Mesenchymal stem cell (in vitro differentiated cells and primary cell): Measurements from ENCODE around the gene TTC22. TPM values are rescaled to one million over a fixed set of nuclear protein-coding genes. Genes with fewer than 3 reads are reported as not detected.

ENCODE experiments used
- DNase-seq: peaks from one replicate; pipeline ENCODE4 v3.0.0-alpha.2; 2013
- H2AFZ ChIP-seq: one replicate; pipeline ENCODE4 v1.6.1; 2013; ENCODE audit warnings: low read depth, mild to moderate bottlenecking, control low read depth, inconsistent platforms, low read length, moderate library complexity
- H2AK5ac ChIP-seq: 2 replicates; pipeline ENCODE4 v1.6.1; 2013; ENCODE audit warnings: low read length, moderate library complexity, mild to moderate bottlenecking, inconsistent platforms; ENCODE audit not compliant: severe bottlenecking
- H2BK120ac ChIP-seq: one replicate; pipeline ENCODE4 v1.6.1; 2013; ENCODE audit warnings: low read depth, mild to moderate bottlenecking, inconsistent platforms, low read length, moderate library complexity
- H2BK12ac ChIP-seq, 2 experiments: one replicate each; pipeline ENCODE4 v1.6.1; 2013; ENCODE audit warnings: inconsistent platforms in 2 of 2, low read length in 2 of 2, mild to moderate bottlenecking in 2 of 2, moderate library complexity in 2 of 2, control low read depth in 1 of 2
- H2BK15ac ChIP-seq: one replicate; pipeline ENCODE4 v1.6.1; 2013; ENCODE audit warnings: mild to moderate bottlenecking, low read depth, inconsistent platforms; ENCODE audit not compliant: poor library complexity, severe bottlenecking
- H2BK5ac ChIP-seq: 2 replicates; pipeline ENCODE4 v1.6.1; 2013; ENCODE audit warnings: low read depth, mild to moderate bottlenecking, low read length, control low read depth, inconsistent platforms; ENCODE audit not compliant: poor library complexity, severe bottlenecking
- H3K14ac ChIP-seq, 2 experiments: one replicate each; pipeline ENCODE4 v1.6.1; 2013; ENCODE audit warnings: inconsistent platforms in 2 of 2, low read length in 2 of 2, control low read depth in 1 of 2, mild to moderate bottlenecking in 1 of 2, moderate library complexity in 1 of 2
- H3K18ac ChIP-seq, 2 experiments: one replicate each; pipeline ENCODE4 v1.6.1; 2013; ENCODE audit warnings: inconsistent platforms in 2 of 2, low read length in 2 of 2, control low read depth in 1 of 2, low read depth in 1 of 2, mild to moderate bottlenecking in 1 of 2
- H3K23ac ChIP-seq, 2 experiments: one replicate each; pipeline ENCODE4 v1.6.1; 2013; ENCODE audit warnings: inconsistent platforms in 2 of 2, low read length in 2 of 2, mild to moderate bottlenecking in 2 of 2, moderate library complexity in 2 of 2, control low read depth in 1 of 2
- H3K27ac ChIP-seq: 2 replicates; pipeline ENCODE4 v1.5.1; 2013; ENCODE audit warnings: mild to moderate bottlenecking, moderate library complexity, low read length, control low read depth, inconsistent platforms; ENCODE audit not compliant: poor library complexity, severe bottlenecking
- H3K27me3 ChIP-seq, 2 experiments: 2 replicates each; pipeline versions ENCODE4 v1.6.1 to v1.7.0; 2013; ENCODE audit warnings: low read length in 2 of 2, mild to moderate bottlenecking in 2 of 2, moderate library complexity in 2 of 2, control low read depth in 1 of 2, inconsistent platforms in 1 of 2; ENCODE audit not compliant: control insufficient read depth in 1 of 2, insufficient read depth in 1 of 2
- H3K36me3 ChIP-seq, 2 experiments: 2 replicates each; pipeline versions ENCODE4 v1.6.1 to v1.7.0; 2013; ENCODE audit warnings: low read length in 2 of 2, control low read depth in 1 of 2, inconsistent platforms in 1 of 2, low read depth in 1 of 2, mild to moderate bottlenecking in 1 of 2; ENCODE audit not compliant: insufficient read depth in 2 of 2, control insufficient read depth in 1 of 2
- H3K4ac ChIP-seq, 2 experiments: one replicate each; pipeline ENCODE4 v1.6.1; 2013; ENCODE audit warnings: inconsistent platforms in 2 of 2, low read length in 2 of 2, mild to moderate bottlenecking in 2 of 2, moderate library complexity in 2 of 2, control low read depth in 1 of 2, low read depth in 1 of 2
- H3K4me1 ChIP-seq: 2 replicates; pipeline ENCODE4 v1.6.1; 2013; ENCODE audit warnings: low read depth, low read length, control low read depth; ENCODE audit not compliant: control insufficient read depth, insufficient read depth
- H3K4me2 ChIP-seq: 2 replicates; pipeline ENCODE4 v1.6.1; 2013; ENCODE audit warnings: low read length, mild to moderate bottlenecking, inconsistent platforms; ENCODE audit not compliant: poor library complexity, severe bottlenecking
- H3K4me3 ChIP-seq, 2 experiments: 2 replicates each; pipeline versions ENCODE4 v1.5.1 to v1.7.0; 2013; ENCODE audit warnings: low read length in 2 of 2, mild to moderate bottlenecking in 2 of 2, control low read depth in 1 of 2, low read depth in 1 of 2; ENCODE audit not compliant: insufficient read depth in 1 of 2
- H3K79me1 ChIP-seq: replicated peaks from 2 replicates; pipeline ENCODE4 v1.6.1; 2013; ENCODE audit warnings: mild to moderate bottlenecking, control low read depth, low read length, inconsistent platforms; ENCODE audit not compliant: poor library complexity, severe bottlenecking
- H3K9ac ChIP-seq: 2 replicates; pipeline ENCODE4 v1.7.0; 2013; ENCODE audit warnings: mild to moderate bottlenecking, low read length, moderate library complexity
- H3K9me3 ChIP-seq: 2 replicates; pipeline ENCODE4 v1.7.0; 2013; ENCODE audit warnings: mild to moderate bottlenecking, low read length; ENCODE audit not compliant: control insufficient read depth
- H4K8ac ChIP-seq: one replicate; pipeline ENCODE4 v1.6.1; 2013; ENCODE audit warnings: inconsistent platforms, mild to moderate bottlenecking, low read length, moderate library complexity
- H4K91ac ChIP-seq: one replicate; pipeline ENCODE4 v1.6.1; 2013; ENCODE audit warnings: mild to moderate bottlenecking, low read length, inconsistent platforms
- WGBS: methylation state at CpG from one replicate; pipeline ENCODE4 v1.1.7; 2013; ENCODE audit warnings: mixed read lengths; 5-methylcytosine and 5-hydroxymethylcytosine counted together
- polyA plus RNA-seq, 2 experiments: library from polyadenylated mRNA; stranded (reverse); fragments of 200-250 nt; gene quantifications; one replicate each; pipeline ENCODE4 v1.2.3, GENCODE V29; 2013

Gene TTC22
- not detected for polyA plus RNA-seq (2013, experiment 1 of 2)
- polyA plus RNA-seq (2013, experiment 2 of 2), result not detected

DNA sequence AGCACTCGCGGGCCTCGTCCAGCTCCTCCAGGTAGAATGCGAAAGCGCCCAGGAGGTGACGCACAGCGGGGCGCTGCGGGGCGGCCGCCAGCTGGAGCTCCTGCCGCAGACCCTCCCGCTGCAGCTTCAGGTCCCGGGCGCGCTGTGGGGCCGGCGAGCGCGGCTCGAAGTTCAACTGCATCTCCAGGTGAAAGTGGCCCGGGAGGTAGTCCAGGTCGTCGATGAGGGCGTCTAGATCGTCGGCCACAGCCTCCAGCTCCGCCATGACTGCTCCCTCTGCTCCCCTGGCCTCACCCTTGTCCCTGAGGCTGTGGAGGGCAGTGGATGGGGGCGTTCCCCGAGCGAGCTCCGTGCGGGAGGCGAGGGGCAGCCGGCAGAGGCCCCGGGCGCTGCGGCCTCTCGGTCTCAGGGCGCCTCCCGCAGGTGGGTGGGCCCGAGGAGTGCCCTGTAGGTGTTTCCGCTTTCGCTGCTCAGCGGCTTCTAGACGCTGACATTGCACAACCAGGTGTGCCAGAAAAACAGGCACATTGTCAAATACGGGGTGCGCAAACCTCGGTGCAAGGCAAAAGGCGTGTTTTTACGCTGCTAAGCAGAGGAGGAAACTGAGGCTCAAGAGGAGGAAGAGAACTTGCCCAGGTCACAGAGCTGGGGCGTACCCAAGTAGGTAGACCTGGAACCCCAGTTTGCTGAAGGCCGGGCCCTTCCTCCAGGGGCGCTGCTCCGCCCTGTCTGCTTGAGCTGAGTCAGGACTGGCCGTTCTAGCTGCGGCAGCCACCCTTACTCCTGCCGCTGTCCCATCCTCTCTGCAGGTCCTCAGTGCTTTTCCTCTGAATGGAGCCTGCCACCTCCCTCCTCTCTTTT is at the start of gene TTC22:
Gene TTC22 (minus strand): TSS at position 425 of the 861 bp plus-strand sequence. CDS start 160 bp downstream, at position 265.
- Histone ChIP-seq H3K27me3 (peaks cover 27 to 36% of the 10 kb centered on the region in 2 experiments), H3K23ac (peak within 1 kb of the TSS in 1 of 2 experiments; percentile 30), H3K4ac (no peak within 1 kb of the TSS), H3K9me3 (no peaks in the 10 kb centered on the region), H2AFZ (no peak within 1 kb of the TSS), H3K4me1 (peaks cover 10% of the 10 kb centered on the region), H2BK12ac (no peak within 1 kb of the TSS), H2BK5ac (no peak within 1 kb of the TSS), H3K27ac (no peak within 1 kb of the TSS), H3K36me3 (no peaks in the 10 kb centered on the region), H2AK5ac (no peak within 1 kb of the TSS), H3K9ac (peak within 1 kb of the TSS; percentile 28), H3K4me2 (no peak within 1 kb of the TSS), H2BK120ac (no peak within 1 kb of the TSS), H2BK15ac (no peak within 1 kb of the TSS), H3K79me1 (no peaks in the 10 kb centered on the region), H3K4me3 (peak within 1 kb of the TSS in 1 of 2 experiments; percentile 62), H4K8ac (no peak within 1 kb of the TSS), H3K14ac (no peak within 1 kb of the TSS), H4K91ac (no peak within 1 kb of the TSS), H3K18ac (no peak within 1 kb of the TSS)
- no peak for DNase-seq
- 22% methylated on average over 39 of the region's 58 CpGs for WGBS

DNA sequence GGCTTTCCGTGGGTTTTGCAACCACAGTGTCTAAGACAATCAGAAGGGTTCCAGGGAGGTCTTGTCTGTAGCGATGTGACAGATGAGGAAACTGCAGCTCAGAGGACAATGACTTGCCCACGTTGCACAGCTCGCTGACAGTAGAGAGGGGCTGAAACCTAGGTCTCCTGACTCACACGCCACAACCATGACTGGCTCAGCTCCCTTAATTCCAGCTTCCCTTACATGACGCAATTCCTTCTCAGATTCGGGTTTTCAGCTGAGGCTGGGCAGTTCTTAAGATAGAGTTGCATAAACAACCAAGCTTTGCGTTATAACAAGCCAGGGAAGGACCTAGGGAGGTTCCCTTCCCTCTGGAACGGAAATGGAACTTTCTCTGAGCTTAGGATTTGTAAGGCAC is 49.6 kb upstream of the TTC22 start:
- Histone ChIP-seq H3K36me3 (peaks cover 56 to 75% of the 10 kb centered on the region in 2 experiments), H4K8ac (no peak overlapping the region), H2BK120ac (no peak overlapping the region), H3K27me3 (no peaks in the 10 kb centered on the region), H3K9me3 (no peaks in the 10 kb centered on the region), H3K4me1 (peaks cover 50% of the 10 kb centered on the region), H2BK12ac (no peak overlapping the region), H3K9ac (peak overlapping the region; percentile 66), H2BK5ac (peak overlapping the region; percentile 21), H3K23ac (no peak overlapping the region), H3K4me2 (no peak overlapping the region), H3K79me1 (peaks cover 23% of the 10 kb centered on the region), H3K27ac (peak overlapping the region; percentile 67), H2AFZ (no peak overlapping the region), H3K14ac (no peak overlapping the region), H4K91ac (no peak overlapping the region), H2AK5ac (peak overlapping the region; percentile 41), H3K4ac (no peak overlapping the region), H3K4me3 (peak overlapping the region in 1 of 2 experiments; percentile 5), H3K18ac (no peak overlapping the region), H2BK15ac (no peak overlapping the region)
- DNase-seq, result peak; percentile 94
- 81% methylated on average over 9 of the region's 9 CpGs for WGBS

DNA sequence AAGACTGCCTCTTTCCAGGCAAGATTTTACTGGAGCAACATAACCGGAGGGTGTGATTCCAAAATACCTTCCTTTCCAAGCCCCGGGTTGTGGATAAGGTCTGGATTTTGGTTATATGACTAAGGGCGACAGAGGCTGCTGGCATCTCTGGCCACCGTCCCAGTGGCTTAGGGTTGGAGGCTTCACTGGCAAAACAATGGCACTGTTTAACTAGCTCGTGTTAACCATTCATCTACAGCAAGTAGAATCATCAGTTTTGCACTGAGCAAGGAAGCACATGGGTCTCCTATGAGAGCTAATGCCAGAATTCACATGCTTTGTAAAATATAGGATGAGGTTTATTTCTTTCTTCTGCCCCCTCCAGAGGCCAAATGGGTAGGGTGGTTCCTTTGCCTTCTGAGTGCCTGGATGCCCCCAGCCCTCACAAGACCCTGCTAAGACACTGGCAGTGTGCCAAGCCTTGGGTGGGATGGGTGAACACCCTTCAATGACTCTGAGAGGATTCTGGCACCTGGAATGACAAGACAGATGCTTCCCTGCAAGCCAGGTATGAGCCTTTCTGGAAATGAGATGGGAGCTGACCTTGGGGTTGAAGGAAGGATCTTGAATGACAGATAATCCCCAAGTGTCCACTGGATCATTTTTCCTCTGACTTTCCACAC is 49.1 kb upstream of the TTC22 start:
- peaks cover 48% of the 10 kb centered on the region for H3K4me1 ChIP-seq
- peak overlapping the region; percentile 32 for H3K9ac ChIP-seq
- WGBS, result 95% methylated on average over 5 of the region's 5 CpGs

More for the DNA sequence above, 49.1 kb upstream of the TTC22 start:
- H3K27me3 ChIP-seq, result no peaks in the 10 kb centered on the region
- H3K14ac ChIP-seq, result no peak overlapping the region
- no peak overlapping the region for H4K91ac ChIP-seq
- H3K23ac ChIP-seq, result no peak overlapping the region
- no peak overlapping the region for H2AFZ ChIP-seq
- H3K18ac ChIP-seq, result no peak overlapping the region
- no peak overlapping the region for H2BK120ac ChIP-seq
- peaks cover 53 to 72% of the 10 kb centered on the region in 2 experiments for H3K36me3 ChIP-seq
- peak overlapping the region; percentile 21 for H2BK5ac ChIP-seq
- peak overlapping the region; percentile 7 for H3K4me2 ChIP-seq
- peak overlapping the region in 1 of 2 experiments; percentile 5 for H3K4me3 ChIP-seq
- no peak overlapping the region for H2BK15ac ChIP-seq
- no peak overlapping the region for H2BK12ac ChIP-seq
- H4K8ac ChIP-seq, result no peak overlapping the region
- H3K4ac ChIP-seq, result no peak overlapping the region
- H3K27ac ChIP-seq, result peak overlapping the region; percentile 67
- peak overlapping the region; percentile 16 for H2AK5ac ChIP-seq
- H3K79me1 ChIP-seq, result peaks cover 20% of the 10 kb centered on the region
- no peak for DNase-seq
- no peaks in the 10 kb centered on the region for H3K9me3 ChIP-seq
